Osteoblast (primary cell): ENCODE measurements around the gene RSBN1. TPM values are rescaled to one million over a fixed set of nuclear protein-coding genes. Genes with fewer than 3 reads are reported as not detected.

ENCODE experiments used
- DNase-seq: peaks from one replicate; pipeline ENCODE4 v3.0.0; 2011; ENCODE audit warnings: low spot score, mixed read lengths; ENCODE audit not compliant: insufficient read length; ENCODE audit errors: missing footprints
- H2AFZ ChIP-seq: 2 replicates; pipeline ENCODE4 v1.6.0; 2011; ENCODE audit warnings: mild to moderate bottlenecking, low read length
- H3K27ac ChIP-seq: 2 replicates; pipeline ENCODE4 v1.5.1; 2011; ENCODE audit warnings: mild to moderate bottlenecking, low read depth, low read length, moderate library complexity
- H3K27me3 ChIP-seq: 2 replicates; pipeline ENCODE4 v1.6.0; 2012; ENCODE audit warnings: mild to moderate bottlenecking, control low read depth, inconsistent platforms, low read length, moderate library complexity; ENCODE audit not compliant: insufficient read depth
- H3K36me3 ChIP-seq: 2 replicates; pipeline ENCODE4 v1.5.1; 2011; ENCODE audit warnings: mild to moderate bottlenecking, low read length, control low read depth, moderate library complexity; ENCODE audit not compliant: insufficient read depth
- H3K4me1 ChIP-seq: 2 replicates; pipeline ENCODE4 v1.5.1; 2011; ENCODE audit warnings: mild to moderate bottlenecking, low read length, control low read depth, moderate library complexity; ENCODE audit not compliant: insufficient read depth
- H3K4me2 ChIP-seq: 2 replicates; pipeline ENCODE4 v1.6.0; 2011; ENCODE audit warnings: mild to moderate bottlenecking, low read length; ENCODE audit not compliant: insufficient read depth
- H3K4me3 ChIP-seq: fragments of 200-600 bp; sonication (generic); 3 replicates; pipeline ENCODE4 v1.5.1; 2012; ENCODE audit warnings: mild to moderate bottlenecking, low read length, inconsistent platforms; ENCODE audit not compliant: insufficient read depth
- H3K79me2 ChIP-seq: 2 replicates; pipeline ENCODE4 v1.6.0; 2012; ENCODE audit warnings: mild to moderate bottlenecking, low read length, control low read depth, inconsistent platforms; ENCODE audit not compliant: insufficient read depth
- H3K9me3 ChIP-seq: 2 replicates; pipeline ENCODE4 v1.5.1; 2011; ENCODE audit warnings: low read depth, low read length, control low read depth
- H4K20me1 ChIP-seq: 2 replicates; pipeline ENCODE4 v1.6.0; 2012; ENCODE audit warnings: mild to moderate bottlenecking, low read length, control low read depth; ENCODE audit not compliant: insufficient read depth
- CTCF ChIP-seq: IDR thresholded peaks from 2 replicates; pipeline ENCODE4 v1.5.1; 2011; ENCODE audit warnings: mild to moderate bottlenecking, low read depth, low read length, moderate library complexity; ENCODE audit errors: extremely low read depth
- total RNA-seq: library from RNA; depleted of rRNA; stranded (reverse); fragments of >200 nt; gene quantifications from 2 replicates; pipeline ENCODE4 v1.2.3, GENCODE V29; 2012

The RSBN1 gene
- total RNA-seq, 1 donor = 14.5 TPM

GRCh38 chr1:113782406-113782805 lies 29.9 kb downstream of the RSBN1 start:
- Histone ChIP-seq H3K79me2 (peaks cover 62% of the 10 kb centered on the region), H3K9me3 (no peaks in the 10 kb centered on the region), H3K4me2 (no peak overlapping the region), H3K36me3 (peaks cover 2% of the 10 kb centered on the region), H3K4me3 (no peak overlapping the region), H3K27me3 (no peaks in the 10 kb centered on the region), H3K4me1 (peaks cover 14% of the 10 kb centered on the region), H2AFZ (no peak overlapping the region), H3K27ac (no peak overlapping the region), H4K20me1 (peaks cover 3% of the 10 kb centered on the region)
- DNase-seq = no peak
- TF ChIP-seq CTCF = no peak

GRCh38 chr1:113780374-113781146 lies 31.7 kb downstream of the RSBN1 start:
- Histone ChIP-seq H3K27me3 (no peaks in the 10 kb centered on the region), H3K36me3 (peaks cover 2% of the 10 kb centered on the region), H3K27ac (no peak overlapping the region), H3K79me2 (peaks cover 60% of the 10 kb centered on the region), H3K4me1 (peaks cover 14% of the 10 kb centered on the region), H3K9me3 (no peaks in the 10 kb centered on the region), H3K4me2 (no peak overlapping the region), H4K20me1 (peaks cover 3% of the 10 kb centered on the region), H3K4me3 (no peak overlapping the region), H2AFZ (no peak overlapping the region)
- no peak for TF ChIP-seq CTCF
- DNase-seq = no peak

GRCh38 chr1:113779542-113779941 lies 32.7 kb downstream of the RSBN1 start:
- H3K79me2 ChIP-seq = peaks cover 59% of the 10 kb centered on the region
- H3K27ac ChIP-seq = no peak overlapping the region
- no peak overlapping the region for H3K4me3 ChIP-seq
- H3K4me2 ChIP-seq = no peak overlapping the region
- peaks cover 2% of the 10 kb centered on the region for H3K36me3 ChIP-seq
- H4K20me1 ChIP-seq = peaks cover 3% of the 10 kb centered on the region
- no peak overlapping the region for H2AFZ ChIP-seq
- H3K9me3 ChIP-seq = no peaks in the 10 kb centered on the region
- DNase-seq = no peak
- H3K27me3 ChIP-seq = no peaks in the 10 kb centered on the region
- no peak for TF ChIP-seq CTCF
- H3K4me1 ChIP-seq = peaks cover 14% of the 10 kb centered on the region

GRCh38 chr1:113777561-113777960 lies 34.7 kb downstream of the RSBN1 start:
- TF ChIP-seq CTCF = no peak
- H3K4me3 ChIP-seq = no peak overlapping the region
- H4K20me1 ChIP-seq = no peaks in the 10 kb centered on the region
- no peaks in the 10 kb centered on the region for H3K9me3 ChIP-seq
- H3K4me2 ChIP-seq = no peak overlapping the region
- peaks cover 2% of the 10 kb centered on the region for H3K36me3 ChIP-seq
- H2AFZ ChIP-seq = no peak overlapping the region
- DNase-seq = no peak
- H3K27me3 ChIP-seq = no peaks in the 10 kb centered on the region
- H3K4me1 ChIP-seq = peaks cover under 1% of the 10 kb centered on the region
- no peak overlapping the region for H3K27ac ChIP-seq
- peaks cover 45% of the 10 kb centered on the region for H3K79me2 ChIP-seq
